CD4-positive, alpha-beta memory T cell (primary cell): ENCODE data around the gene WDR86. TPM values are rescaled to one million over a fixed set of nuclear protein-coding genes. Genes with fewer than 3 reads are reported as not detected.

Experiments
- CTCF ChIA-PET: fragments of 350-600 bp; sonication (Branson Sonifier 250); formaldehyde crosslinking; loops from one replicate; lab custom pipeline; 2021; ENCODE audit warnings: inconsistent platforms; ENCODE audit not compliant: partially characterized antibody; lab: Charles Lee
- POLR2A ChIA-PET: fragments of 350-600 bp; sonication (Branson Sonifier 250); formaldehyde crosslinking; loops from one replicate; lab custom pipeline; 2021; ENCODE audit not compliant: partially characterized antibody; lab: Charles Lee
- DNase-seq, 5 donors: peaks; one replicate each; pipeline versions ENCODE4 v3.0.0 to v3.0.0-alpha.2; 2020 to 2022; ENCODE audit warnings: mixed read lengths in 1 of 5
- H3K27ac ChIP-seq: one replicate; pipeline ENCODE4 v1.7.0; 2013; ENCODE audit warnings: low read depth, low read length
- H3K27me3 ChIP-seq: 2 replicates; pipeline ENCODE4 v1.7.0; 2013; ENCODE audit warnings: mild to moderate bottlenecking, low read length, moderate library complexity; ENCODE audit not compliant: insufficient read depth
- H3K36me3 ChIP-seq: 2 replicates; pipeline ENCODE4 v1.7.0; 2013; ENCODE audit warnings: mild to moderate bottlenecking, low read length, moderate library complexity; ENCODE audit not compliant: insufficient read depth
- H3K4me1 ChIP-seq: 2 replicates; pipeline ENCODE4 v1.7.0; 2013; ENCODE audit warnings: mild to moderate bottlenecking, low read length, moderate library complexity; ENCODE audit not compliant: insufficient read depth
- H3K4me3 ChIP-seq, 2 donors: one replicate each; pipeline ENCODE4 v1.7.0; 2013; ENCODE audit warnings: low read length in 2 of 2, mild to moderate bottlenecking in 1 of 2
- H3K9me3 ChIP-seq, 2 donors: one replicate each; pipeline ENCODE4 v1.7.0; 2013; ENCODE audit warnings: low read length in 2 of 2, control low read depth in 1 of 2; ENCODE audit not compliant: control insufficient read depth in 1 of 2
- H3K27ac Mint-ChIP-seq, 7 donors: one replicate each; pipeline ENCODE4 v1.8.0; 2020 to 2021; ENCODE audit warnings: mixed read lengths in 7 of 7, mild to moderate bottlenecking in 6 of 7, inconsistent platforms in 3 of 7, moderate library complexity in 3 of 7
- H3K27me3 Mint-ChIP-seq, 2 donors: one replicate each; pipeline ENCODE4 v1.8.0; 2020 to 2021; ENCODE audit warnings: mixed read lengths in 2 of 2
- H3K36me3 Mint-ChIP-seq, 2 donors: one replicate each; pipeline ENCODE4 v1.8.0; 2020 to 2021; ENCODE audit warnings: mixed read lengths in 2 of 2, inconsistent platforms in 1 of 2, mild to moderate bottlenecking in 1 of 2
- H3K4me1 Mint-ChIP-seq, 4 donors: one replicate each; pipeline ENCODE4 v1.8.0; 2020 to 2021; ENCODE audit warnings: mixed read lengths in 4 of 4, mild to moderate bottlenecking in 1 of 4
- H3K4me3 Mint-ChIP-seq, 8 donors: one replicate each; pipeline ENCODE4 v1.8.0; 2020 to 2021; ENCODE audit warnings: mixed read lengths in 8 of 8, mild to moderate bottlenecking in 7 of 8, moderate library complexity in 6 of 8, inconsistent platforms in 3 of 8
- H3K9me3 Mint-ChIP-seq, 8 donors: one replicate each; pipeline ENCODE4 v1.8.0; 2020 to 2021; ENCODE audit warnings: mixed read lengths in 8 of 8, mild to moderate bottlenecking in 5 of 8, inconsistent platforms in 3 of 8, moderate library complexity in 1 of 8
- intact Hi-C: fragments of 100-400 bp; cut with micrococcal nuclease; formaldehyde crosslinking; loops from one replicate; pipeline ENCODE4 v1.15.1; 2023
- microRNA-seq: library from miRNA; unstranded; fragments of <30 nt; microRNA quantifications from one replicate; pipeline ENCODE4 v1.2.0, GENCODE V29; 2021; ENCODE audit warnings: borderline replicate concordance, borderline number of aligned reads, borderline microRNAs expressed, mixed read lengths
- polyA plus RNA-seq, 2 donors: library from polyadenylated mRNA; unstranded; fragments of 300-500 nt; fragmentation: Illumina TruSeq; gene quantifications; one replicate each; pipeline ENCODE4 v1.2.3, GENCODE V29; 2021
- total RNA-seq, 2 experiments: library from RNA; stranded (reverse); gene quantifications; one replicate each; pipeline ENCODE4 v1.2.3, GENCODE V29; 2021

Gene WDR86
- total and polyA plus RNA-seq, 4 experiments from 2014 or later, result 7.0 to 14.4 (median 9.0) TPM

DNA sequence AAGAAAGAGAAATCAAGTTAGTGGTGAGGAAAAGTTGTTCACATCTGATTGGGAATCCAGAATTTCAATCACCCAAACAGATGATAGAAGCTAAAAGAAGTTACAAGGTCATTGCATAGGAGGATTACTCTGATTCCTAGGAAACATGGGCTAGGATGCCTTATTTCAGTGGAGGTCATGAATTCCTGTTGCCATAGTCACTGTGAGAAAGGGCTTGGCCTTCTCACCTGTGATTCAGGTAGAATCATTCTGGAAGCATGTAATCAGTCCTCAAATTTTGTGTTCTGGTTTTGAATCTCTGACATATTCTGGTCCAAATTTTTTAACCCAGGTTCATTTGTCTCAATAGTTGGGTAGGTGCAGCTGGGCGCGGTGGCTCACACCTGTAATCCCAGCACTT is 72.5 kb downstream of the WDR86 start:
- Mint-ChIP-seq H3K4me3 (no peak overlapping the region), H3K9me3 (peaks cover 0 to 5% (median 3%) of the 10 kb centered on the region in 8 donors), H3K4me1 (peaks cover 14 to 23% (median 16%) of the 10 kb centered on the region in 4 donors), H3K27me3 (no peaks in the 10 kb centered on the region), H3K36me3 (peaks cover 7 to 8% of the 10 kb centered on the region in 2 donors), H3K27ac (no peak overlapping the region)
- Histone ChIP-seq H3K27me3 (no peaks in the 10 kb centered on the region), H3K4me1 (peaks cover 15% of the 10 kb centered on the region), H3K36me3 (no peaks in the 10 kb centered on the region), H3K4me3 (no peak overlapping the region), H3K9me3 (no peaks in the 10 kb centered on the region), H3K27ac (no peak overlapping the region)
- intact Hi-C loops, result no loop called here
- CTCF ChIA-PET, result interaction anchor here (0.9 kb wide), 1 partner anchor 22 kb away, joined by 3 read pairs; no protein-coding TSS in a partner anchor
- POLR2A ChIA-PET, result interaction anchor here (0.7 kb wide), 1 partner anchor 260 kb away, joined by 3 read pairs; no protein-coding TSS in a partner anchor
- DNase-seq, result no peak

DNA sequence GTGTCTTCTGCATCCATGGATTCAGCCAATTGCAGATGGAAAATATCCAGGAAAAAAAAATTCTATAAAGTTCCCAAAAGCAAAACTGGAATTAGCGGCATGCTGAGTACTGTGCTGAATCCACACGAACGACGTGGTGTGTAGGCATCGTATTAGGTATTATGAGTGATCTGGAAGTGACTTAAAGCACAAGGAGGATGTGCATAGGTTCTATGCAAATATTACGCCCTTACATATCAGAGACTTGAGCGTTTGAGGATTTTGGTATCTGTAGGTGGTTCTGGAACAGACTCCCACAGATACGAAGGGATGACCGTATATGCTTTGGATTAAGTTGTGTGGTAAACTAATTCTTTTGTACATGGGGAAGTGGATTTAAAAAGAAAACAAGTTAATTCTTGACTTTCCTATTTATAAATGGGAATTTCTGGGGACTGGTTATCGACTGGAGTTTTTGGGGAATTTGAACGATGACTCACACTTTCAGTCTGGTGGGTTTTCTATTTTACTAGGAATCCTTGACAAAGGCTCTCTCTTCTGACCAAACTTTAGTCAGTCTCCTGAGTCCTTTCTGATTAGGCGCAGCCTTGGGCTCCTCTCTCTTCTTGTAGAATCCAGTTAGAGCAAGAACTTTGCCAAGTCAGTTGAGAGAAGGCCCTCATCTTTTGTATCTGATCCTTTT is 73.7 kb downstream of the WDR86 start:
- Mint-ChIP-seq H3K36me3 (peaks cover 3 to 8% of the 10 kb centered on the region in 2 donors), H3K4me1 (peaks cover 12 to 16% (median 16%) of the 10 kb centered on the region in 4 donors), H3K27me3 (no peaks in the 10 kb centered on the region), H3K4me3 (no peak overlapping the region), H3K9me3 (peaks cover 0 to 5% (median 3%) of the 10 kb centered on the region in 8 donors), H3K27ac (no peak overlapping the region)
- CTCF ChIA-PET, result interaction anchor here (0.9 kb wide), 1 partner anchor 21 kb away, joined by 3 read pairs; no protein-coding TSS in a partner anchor
- Histone ChIP-seq H3K4me3 (no peak overlapping the region), H3K27me3 (no peaks in the 10 kb centered on the region), H3K9me3 (no peaks in the 10 kb centered on the region), H3K36me3 (no peaks in the 10 kb centered on the region), H3K27ac (no peak overlapping the region), H3K4me1 (peaks cover 13% of the 10 kb centered on the region)
- intact Hi-C loops, result no loop called here
- POLR2A ChIA-PET, result no interaction called here
- no peak for DNase-seq

DNA sequence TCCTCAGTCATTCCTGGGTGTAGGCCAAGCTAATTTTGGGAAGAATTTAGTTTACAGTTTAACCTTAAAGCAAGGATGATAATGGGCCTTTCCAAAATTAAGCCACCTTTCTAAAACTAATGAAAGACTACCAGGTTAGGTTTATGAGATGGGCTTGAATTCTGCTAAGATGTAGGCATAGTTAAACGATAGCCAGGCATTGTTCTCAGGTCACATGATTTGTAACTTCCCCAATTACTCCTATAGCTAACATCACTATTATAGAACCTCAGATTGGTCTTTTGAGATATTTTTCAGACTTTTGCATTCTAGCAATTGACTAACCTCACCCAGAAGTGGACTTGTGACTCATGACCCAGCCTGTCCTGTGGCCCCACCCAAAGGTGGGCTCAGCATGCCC is 75.2 kb downstream of the WDR86 start:
- intact Hi-C loops, result no loop called here

More for the DNA sequence above, 75.2 kb downstream of the WDR86 start:
- ChIA-PET CTCF (interaction anchor here (1.2 to 1.7 kb wide), 3 partner anchors 15 to 114 kb away, joined by 4 to 8 read pairs (median 4); no protein-coding TSS in a partner anchor), POLR2A (no interaction called here)
- H3K27ac Mint-ChIP-seq, result no peak overlapping the region
- Histone ChIP-seq H3K27me3 (no peaks in the 10 kb centered on the region), H3K4me3 (no peak overlapping the region), H3K9me3 (no peaks in the 10 kb centered on the region), H3K36me3 (no peaks in the 10 kb centered on the region), H3K27ac (no peak overlapping the region), H3K4me1 (no peaks in the 10 kb centered on the region)
- peaks cover under 1 to 2% (median under 1%) of the 10 kb centered on the region in 4 donors for H3K4me1 Mint-ChIP-seq
- no peak for DNase-seq
- peaks cover 0 to 4% of the 10 kb centered on the region in 2 donors for H3K36me3 Mint-ChIP-seq
- H3K27me3 Mint-ChIP-seq, result no peaks in the 10 kb centered on the region
- H3K4me3 Mint-ChIP-seq, result no peak overlapping the region
- peaks cover 0 to 5% (median 0%) of the 10 kb centered on the region in 8 donors for H3K9me3 Mint-ChIP-seq

Small RNA genes lying within 50 kb of the gene (microRNA-seq; reads per million reads assigned to microRNA genes)
- not detected for gene MIR3907

Other genes with a start within 250 kb of the WDR86 start
- gene GBX1, start 242.3 kb downstream of the WDR86 start, total RNA-seq, result not detected
- not detected for gene GBX1, start 242.3 kb downstream of the WDR86 start, polyA plus RNA-seq
- gene ASB10, start 222.8 kb downstream of the WDR86 start, total RNA-seq, result not detected
- not detected for gene ASB10, start 222.8 kb downstream of the WDR86 start, polyA plus RNA-seq
- gene H2BK1, start 199.6 kb downstream of the WDR86 start, total RNA-seq, result 1 to 10 TPM; 4.9 to 6.9 TPM
- not detected for gene H2BK1, start 199.6 kb downstream of the WDR86 start, polyA plus RNA-seq
- gene ABCF2, start 182.8 kb downstream of the WDR86 start, total RNA-seq, result 10 to 100 TPM; 31.4 to 35.7 TPM
- gene ABCF2, start 182.8 kb downstream of the WDR86 start, polyA plus RNA-seq, result 10 to 100 TPM; 33.0 to 37.3 TPM
- 10 to 100 TPM; 52.2 to 52.3 TPM for gene CHPF2, start 177.6 kb downstream of the WDR86 start, total RNA-seq
- 10 to 100 TPM; 25.3 to 28.6 TPM for gene CHPF2, start 177.6 kb downstream of the WDR86 start, polyA plus RNA-seq
- gene SMARCD3, start 161.3 kb downstream of the WDR86 start, total RNA-seq, result 1 to 10 TPM; 4.0 to 5.2 TPM
- gene SMARCD3, start 161.3 kb downstream of the WDR86 start, polyA plus RNA-seq, result 1 to 10 TPM; 4.6 TPM
- 100 to 1,000 TPM; 116 to 119 TPM for gene NUB1, start 68.2 kb downstream of the WDR86 start, total RNA-seq
- 10 to 100 TPM; 50.1 to 77.0 TPM for gene NUB1, start 68.2 kb downstream of the WDR86 start, polyA plus RNA-seq
- gene CRYGN, start 30.1 kb upstream of the WDR86 start, total RNA-seq, result not detected
- 1 to 10 TPM in 1 of 2 donors, not detected in 1; 1.9 TPM for gene CRYGN, start 30.1 kb upstream of the WDR86 start, polyA plus RNA-seq
- gene RHEB, start 109.9 kb upstream of the WDR86 start, total RNA-seq, result 10 to 100 TPM; 40.8 to 45.1 TPM
- gene RHEB, start 109.9 kb upstream of the WDR86 start, polyA plus RNA-seq, result 10 to 100 TPM; 83.0 to 83.2 TPM